OCI-LY1 (cell line): ENCODE results near the gene FILIP1.

ENCODE experiments used
- EZH2 ChIP-seq: fragments of 200-600 bp; sonication (generic), shearing (Covaris generic); IDR thresholded peaks from 2 replicates; pipeline ENCODE4 v1.8.0; 2017; ENCODE audit warnings: borderline replicate concordance, mixed run types, mild to moderate bottlenecking, antibody characterized with exemption, low read length, moderate library complexity, mixed read lengths
- TF ChIP-seq, protein P1 (sequence below): fragments of 200-600 bp; sonication (generic), shearing (Covaris generic); IDR thresholded peaks from 2 replicates; pipeline ENCODE4 v1.5.1; 2017; ENCODE audit warnings: mild to moderate bottlenecking, antibody characterized with exemption, low read length, moderate library complexity, mixed read lengths

DNA sequence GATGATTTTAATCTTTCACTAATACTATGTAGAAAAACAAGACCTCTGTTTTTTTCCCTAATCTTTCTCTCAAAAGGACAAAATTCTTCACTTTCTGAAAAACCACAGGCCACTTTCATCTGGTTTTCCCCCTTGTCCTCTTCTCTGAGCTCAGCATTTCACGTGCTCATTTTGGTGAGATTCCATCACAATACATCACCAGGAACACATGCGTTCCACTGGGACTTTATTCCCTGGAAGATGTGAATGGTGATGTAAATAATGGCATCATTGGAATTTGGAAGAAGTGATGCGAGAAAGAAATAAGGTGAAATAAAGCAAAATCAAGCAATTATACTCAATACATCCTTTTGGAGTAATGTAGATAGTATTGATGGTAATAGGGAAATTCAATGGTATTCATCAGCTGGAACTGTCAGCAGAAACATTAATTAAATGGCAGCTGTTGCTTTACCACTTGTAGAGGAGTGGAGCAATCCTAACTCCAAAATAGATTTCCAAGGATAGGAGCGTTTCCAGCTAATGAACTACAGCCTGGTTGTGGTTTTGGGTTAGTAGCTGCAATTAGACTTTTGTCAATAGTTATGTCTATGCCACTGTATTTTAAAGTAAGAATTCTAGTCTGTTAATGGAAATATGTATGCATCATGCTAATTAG, 11.5 kb downstream of the FILIP1 start:
- TF ChIP-seq, protein P1, sequence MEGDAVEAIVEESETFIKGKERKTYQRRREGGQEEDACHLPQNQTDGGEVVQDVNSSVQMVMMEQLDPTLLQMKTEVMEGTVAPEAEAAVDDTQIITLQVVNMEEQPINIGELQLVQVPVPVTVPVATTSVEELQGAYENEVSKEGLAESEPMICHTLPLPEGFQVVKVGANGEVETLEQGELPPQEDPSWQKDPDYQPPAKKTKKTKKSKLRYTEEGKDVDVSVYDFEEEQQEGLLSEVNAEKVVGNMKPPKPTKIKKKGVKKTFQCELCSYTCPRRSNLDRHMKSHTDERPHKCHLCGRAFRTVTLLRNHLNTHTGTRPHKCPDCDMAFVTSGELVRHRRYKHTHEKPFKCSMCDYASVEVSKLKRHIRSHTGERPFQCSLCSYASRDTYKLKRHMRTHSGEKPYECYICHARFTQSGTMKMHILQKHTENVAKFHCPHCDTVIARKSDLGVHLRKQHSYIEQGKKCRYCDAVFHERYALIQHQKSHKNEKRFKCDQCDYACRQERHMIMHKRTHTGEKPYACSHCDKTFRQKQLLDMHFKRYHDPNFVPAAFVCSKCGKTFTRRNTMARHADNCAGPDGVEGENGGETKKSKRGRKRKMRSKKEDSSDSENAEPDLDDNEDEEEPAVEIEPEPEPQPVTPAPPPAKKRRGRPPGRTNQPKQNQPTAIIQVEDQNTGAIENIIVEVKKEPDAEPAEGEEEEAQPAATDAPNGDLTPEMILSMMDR: no peak
- no peak for TF ChIP-seq EZH2
